Measurements from ENCODE around the gene TAF6L. TPM values are rescaled to one million over a fixed set of nuclear protein-coding genes. Genes with fewer than 3 reads are reported as not detected.
"Not testable (repeated sequence)": the region's sequence is repeated elsewhere in the genome, so short reads cannot be mapped to it uniquely, and the experiment has no call there.

Gene TAF6L
- total RNA-seq, 1 donor from 2014 or later, result 8.0 TPM

GRCh38 chr11:62732830-62733229 is 38.4 kb upstream of the TAF6L start:
- no peak for TF ChIP-seq CTCF (IDR thresholded peaks at IDR 0.05; ENCODE audit: borderline replicate concordance)
- no peak overlapping the region for H3K27ac ChIP-seq (replicated peaks)
- H3K9me3 ChIP-seq (replicated peaks), result no peaks in the 10 kb centered on the region
- H3K4me3 ChIP-seq, result no peak overlapping the region
- H3K4me1 ChIP-seq, result peaks cover 41% of the 10 kb centered on the region
- peaks cover 60% of the 10 kb centered on the region for H3K36me3 ChIP-seq
- no peak for DNase-seq
- H3K27me3 ChIP-seq (ENCODE audit: low read depth), result no peaks in the 10 kb centered on the region
- intact Hi-C loops (cut with micrococcal nuclease), result no loop called here

- no peak overlapping the region for H3K27ac ChIP-seq (replicated peaks)
- no peaks in the 10 kb centered on the region for H3K27me3 ChIP-seq (ENCODE audit: low read depth)
- H3K4me1 ChIP-seq, result peaks cover 4% of the 10 kb centered on the region
- no peak for TF ChIP-seq CTCF (IDR thresholded peaks at IDR 0.05; ENCODE audit: borderline replicate concordance)
- H3K4me3 ChIP-seq, result no peak overlapping the region
- no peaks in the 10 kb centered on the region for H3K9me3 ChIP-seq (replicated peaks)
- intact Hi-C loops (cut with micrococcal nuclease), result no loop called here
- H3K36me3 ChIP-seq, result peaks cover 86% of the 10 kb centered on the region
- no peak for DNase-seq
These were observed 34.0 kb upstream of the TAF6L start for GRCh38 chr11:62737196-62737595.

- no peaks in the 10 kb centered on the region for H3K27me3 ChIP-seq (ENCODE audit: low read depth)
- no peak for DNase-seq
- TF ChIP-seq CTCF (IDR thresholded peaks at IDR 0.05; ENCODE audit: borderline replicate concordance), result no peak
- peaks cover 25% of the 10 kb centered on the region for H3K4me1 ChIP-seq
- intact Hi-C loops (cut with micrococcal nuclease), result no loop called here
- no peaks in the 10 kb centered on the region for H3K9me3 ChIP-seq (replicated peaks)
- H3K27ac ChIP-seq (replicated peaks), result no peak overlapping the region
- H3K36me3 ChIP-seq, result peaks cover 8% of the 10 kb centered on the region
- H3K4me3 ChIP-seq, result no peak overlapping the region
These were observed 23.6 kb upstream of the TAF6L start for GRCh38 chr11:62747475-62748160.

GRCh38 chr11:62749931-62750330 is 21.3 kb upstream of the TAF6L start:
- intact Hi-C loops (cut with micrococcal nuclease); H3K27ac ChIP-seq (replicated peaks); H3K9me3 ChIP-seq (replicated peaks); H3K4me3 ChIP-seq; DNase-seq; H3K27me3 ChIP-seq (ENCODE audit: low read depth): not testable (repeated sequence)
- peaks cover 41% of the 10 kb centered on the region for H3K4me1 ChIP-seq
- H3K36me3 ChIP-seq, result peaks cover 14% of the 10 kb centered on the region

- no peak for DNase-seq
- intact Hi-C loops (cut with micrococcal nuclease), result no loop called here
- no peak for TF ChIP-seq CTCF (IDR thresholded peaks at IDR 0.05; ENCODE audit: borderline replicate concordance)
These were observed 18.9 kb upstream of the TAF6L start for GRCh38 chr11:62752177-62752785.

More at GRCh38 chr11:62752177-62752785, 18.9 kb upstream of the TAF6L start:
- Histone ChIP-seq H3K27me3 (ENCODE audit: low read depth) (no peaks in the 10 kb centered on the region), H3K36me3 (peaks cover 14% of the 10 kb centered on the region), H3K27ac (replicated peaks) (peak overlapping the region; percentile 98), H3K4me3 (no peak overlapping the region), H3K4me1 (peaks cover 41% of the 10 kb centered on the region), H3K9me3 (replicated peaks) (no peaks in the 10 kb centered on the region)

Measured in left ventricle myocardium inferior (tissue), 1 donor.